H1 (cell line): ENCODE data around the gene PIAS3.
"Not testable (repeated sequence)": the region's sequence is repeated elsewhere in the genome, so short reads cannot be mapped to it uniquely, and the experiment has no call there.

Experiments
- KDM5A ChIP-seq: fragments of 200-600 bp; IDR thresholded peaks from 2 replicates; pipeline ENCODE4 v1.7.1; 2012; ENCODE audit warnings: mild to moderate bottlenecking, low read length, inconsistent platforms, mixed read lengths
- MAFK ChIP-seq: IDR thresholded peaks from 2 replicates; pipeline ENCODE4 v1.6.1; 2012; ENCODE audit warnings: low read depth, mild to moderate bottlenecking, improper control_type of control experiment, low read length
- POLR2A ChIP-seq, 2 experiments: IDR thresholded peaks; 1 replicate in 1 of 2; 2 replicates in 1 of 2; pipeline ENCODE4 v1.6.1; 2011; ENCODE audit warnings: low read depth in 2 of 2, low read length in 2 of 2, mild to moderate bottlenecking in 2 of 2; ENCODE audit errors: control extremely low read depth in 1 of 2
- SP1 ChIP-seq: IDR thresholded peaks from 2 replicates; pipeline ENCODE4 v1.6.1; 2011; ENCODE audit warnings: low read depth, low read length
- TCF12 ChIP-seq: IDR thresholded peaks from 2 replicates; pipeline ENCODE4 v1.6.1; 2011; ENCODE audit warnings: low read depth, mild to moderate bottlenecking, low read length
- TF ChIP-seq, protein P1 (sequence below), 3 experiments: IDR thresholded peaks; 1 replicate in 2 of 3; 2 replicates in 1 of 3; pipeline versions ENCODE4 v1.5.1 to v1.6.1; 2011; ENCODE audit warnings: low read length in 3 of 3, mild to moderate bottlenecking in 3 of 3, inconsistent platforms in 2 of 3, low read depth in 1 of 3, moderate library complexity in 1 of 3; ENCODE audit not compliant: insufficient read depth in 1 of 3; ENCODE audit errors: control extremely low read depth in 1 of 3
- TF ChIP-seq, protein P2 (sequence below): IDR thresholded peaks from 2 replicates; pipeline ENCODE4 v1.6.1; 2011; ENCODE audit warnings: low read depth, mild to moderate bottlenecking, low read length; ENCODE audit not compliant: insufficient read depth

DNA sequence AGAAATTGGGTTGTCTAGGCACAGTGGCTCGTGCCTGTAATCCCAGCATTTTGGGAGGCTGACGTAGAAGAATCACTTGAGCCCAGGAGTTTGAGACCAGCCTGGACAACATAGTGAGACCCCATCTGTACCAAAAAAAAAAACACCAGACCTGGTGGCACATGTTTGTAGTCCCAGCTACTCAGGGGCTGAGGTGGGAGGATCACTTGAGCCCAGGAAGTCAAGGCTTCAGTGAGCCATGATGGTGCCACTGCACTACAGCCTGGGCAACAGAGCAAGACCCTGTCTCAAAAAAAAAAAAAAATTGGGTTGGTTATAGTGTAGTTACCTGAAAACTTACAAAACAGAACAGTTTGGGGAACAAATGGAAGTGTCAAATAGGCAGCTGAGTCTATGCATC is 28.1 kb downstream of the PIAS3 start:
- TF ChIP-seq, protein P1, sequence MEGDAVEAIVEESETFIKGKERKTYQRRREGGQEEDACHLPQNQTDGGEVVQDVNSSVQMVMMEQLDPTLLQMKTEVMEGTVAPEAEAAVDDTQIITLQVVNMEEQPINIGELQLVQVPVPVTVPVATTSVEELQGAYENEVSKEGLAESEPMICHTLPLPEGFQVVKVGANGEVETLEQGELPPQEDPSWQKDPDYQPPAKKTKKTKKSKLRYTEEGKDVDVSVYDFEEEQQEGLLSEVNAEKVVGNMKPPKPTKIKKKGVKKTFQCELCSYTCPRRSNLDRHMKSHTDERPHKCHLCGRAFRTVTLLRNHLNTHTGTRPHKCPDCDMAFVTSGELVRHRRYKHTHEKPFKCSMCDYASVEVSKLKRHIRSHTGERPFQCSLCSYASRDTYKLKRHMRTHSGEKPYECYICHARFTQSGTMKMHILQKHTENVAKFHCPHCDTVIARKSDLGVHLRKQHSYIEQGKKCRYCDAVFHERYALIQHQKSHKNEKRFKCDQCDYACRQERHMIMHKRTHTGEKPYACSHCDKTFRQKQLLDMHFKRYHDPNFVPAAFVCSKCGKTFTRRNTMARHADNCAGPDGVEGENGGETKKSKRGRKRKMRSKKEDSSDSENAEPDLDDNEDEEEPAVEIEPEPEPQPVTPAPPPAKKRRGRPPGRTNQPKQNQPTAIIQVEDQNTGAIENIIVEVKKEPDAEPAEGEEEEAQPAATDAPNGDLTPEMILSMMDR (IDR thresholded peaks at IDR 0.05; ENCODE audit: control extremely low read depth in 1 of 3, insufficient read depth in 1 of 3, low read depth in 1 of 3, low read length in 3 of 3), result not testable (repeated sequence)
- TF ChIP-seq KDM5A; POLR2A (IDR thresholded peaks at IDR 0.05; ENCODE audit: control extremely low read depth in 1 of 2, low read depth in 2 of 2, low read length in 2 of 2); MAFK; SP1; TCF12: not testable (repeated sequence)
- TF ChIP-seq, protein P2, sequence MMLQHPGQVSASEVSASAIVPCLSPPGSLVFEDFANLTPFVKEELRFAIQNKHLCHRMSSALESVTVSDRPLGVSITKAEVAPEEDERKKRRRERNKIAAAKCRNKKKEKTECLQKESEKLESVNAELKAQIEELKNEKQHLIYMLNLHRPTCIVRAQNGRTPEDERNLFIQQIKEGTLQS, result not testable (repeated sequence)
